Dermis microvascular lymphatic vessel endothelial cell (primary cell): Measurements from ENCODE around the gene PLK5. TPM values are rescaled to one million over a fixed set of nuclear protein-coding genes. Genes with fewer than 3 reads are reported as not detected.

Experiments
- DNase-seq, 2 donors: peaks; one replicate each; pipeline versions ENCODE4 v3.0.0 to v3.0.0-alpha.2; 2010; ENCODE audit warnings: low read depth in 2 of 2
- total RNA-seq: library from RNA; depleted of rRNA; stranded (reverse); fragments of >200 nt; gene quantifications from 2 replicates; pipeline ENCODE4 v1.2.1, GENCODE V29; 2014

PLK5 gene
- total RNA-seq, 1 donor from 2014 or later, result not detected

- no peak for DNase-seq
Measured at GRCh38 chr19:1577090-1577928, 53.4 kb downstream of the PLK5 start.

GRCh38 chr19:1577929-1578618, 54.2 kb downstream of the PLK5 start:
- no peak for DNase-seq

- DNase-seq, result no peak
Measured at GRCh38 chr19:1579222-1579621, 55.3 kb downstream of the PLK5 start.

- DNase-seq, result no peak
Measured at GRCh38 chr19:1580382-1580781, 56.5 kb downstream of the PLK5 start.

GRCh38 chr19:1580957-1581356, 57.1 kb downstream of the PLK5 start:
- no peak for DNase-seq

- no peak for DNase-seq
Measured at GRCh38 chr19:1582201-1582600, 58.3 kb downstream of the PLK5 start.

- no peak for DNase-seq
Measured at GRCh38 chr19:1584500-1585242, 60.8 kb downstream of the PLK5 start.

- no peak for DNase-seq
Measured at GRCh38 chr19:1585243-1585580, 61.3 kb downstream of the PLK5 start.

Other genes with a start within 250 kb of the PLK5 start
- gene FAM174C, start 248.5 kb upstream of the PLK5 start, total RNA-seq, result 16.4 and 19.7 TPM in 2 replicates
- gene EFNA2, start 238.2 kb upstream of the PLK5 start, total RNA-seq, result 0.13 and 0.25 TPM in 2 replicates
- gene NDUFS7, start 140.2 kb upstream of the PLK5 start, total RNA-seq, result 67.7 and 92.3 TPM in 2 replicates
- 9.1 and 10.2 TPM in 2 replicates for gene GAMT, start 122.5 kb upstream of the PLK5 start, total RNA-seq
- gene DAZAP1, start 116.5 kb upstream of the PLK5 start, total RNA-seq, result 69.4 and 70.3 TPM in 2 replicates
- 352 and 534 TPM in 2 replicates for gene RPS15, start 85.7 kb upstream of the PLK5 start, total RNA-seq
- gene APC2, start 74.0 kb upstream of the PLK5 start, total RNA-seq, result under 0.01 TPM in 2 replicates
- 15.4 and 24.4 TPM in 2 replicates for gene C19orf25, start 44.9 kb upstream of the PLK5 start, total RNA-seq
- 0.26 and 1.0 TPM in 2 replicates for gene PCSK4, start 33.7 kb upstream of the PLK5 start, total RNA-seq
- gene REEP6, start 32.9 kb upstream of the PLK5 start, total RNA-seq, result 0.26 and 0.51 TPM in 2 replicates
- gene ADAMTSL5, start 11.1 kb upstream of the PLK5 start, total RNA-seq, result not detected in 2 replicates
- 43.1 and 69.7 TPM in 2 replicates for gene MEX3D, start 44.2 kb downstream of the PLK5 start, total RNA-seq
- 75.7 and 105 TPM in 2 replicates for gene MBD3, start 68.8 kb downstream of the PLK5 start, total RNA-seq
- 82.4 and 109 TPM in 2 replicates for gene UQCR11, start 81.4 kb downstream of the PLK5 start, total RNA-seq
- 56.0 and 79.3 TPM in 2 replicates for gene TCF3, start 128.5 kb downstream of the PLK5 start, total RNA-seq
- gene ONECUT3, start 229.4 kb downstream of the PLK5 start, total RNA-seq, result not detected in 2 replicates